ENCODE data around the gene TSPAN14.
A peak's percentile ranks its signal among the peaks of the same experiment; 100 is the strongest.
"Not testable (repeated sequence)": the region's sequence is repeated elsewhere in the genome, so short reads cannot be mapped to it uniquely, and the experiment has no call there.

Gene TSPAN14

GRCh38 chr10:80453842-80454512 is at the start of gene TSPAN14:
Gene TSPAN14, plus strand, starts transcription at chr10:80454310. Its CDS starts 34,924 bp downstream, at chr10:80489234.
- DNase-seq, result peak; percentile 83

DNA sequence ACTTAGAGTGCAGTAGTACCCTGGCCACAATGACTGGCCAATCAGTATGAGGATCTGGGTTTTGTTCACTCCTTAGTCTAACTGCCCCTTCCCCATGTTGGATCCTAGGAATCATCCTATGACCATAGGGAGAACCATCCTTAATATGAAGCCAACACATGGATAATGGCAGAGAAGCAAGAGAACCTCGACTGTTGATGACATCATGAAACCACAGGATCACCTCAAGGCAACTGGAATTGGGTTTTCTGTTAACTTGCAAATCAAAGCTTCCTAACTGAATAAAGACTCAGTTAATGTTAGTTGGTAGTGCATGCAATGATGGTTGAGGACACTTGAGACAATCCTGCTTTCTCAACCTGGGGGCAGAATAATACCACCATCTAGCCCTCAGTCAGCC is 49.1 kb upstream of the TSPAN14 start:
- no peak for DNase-seq

DNA sequence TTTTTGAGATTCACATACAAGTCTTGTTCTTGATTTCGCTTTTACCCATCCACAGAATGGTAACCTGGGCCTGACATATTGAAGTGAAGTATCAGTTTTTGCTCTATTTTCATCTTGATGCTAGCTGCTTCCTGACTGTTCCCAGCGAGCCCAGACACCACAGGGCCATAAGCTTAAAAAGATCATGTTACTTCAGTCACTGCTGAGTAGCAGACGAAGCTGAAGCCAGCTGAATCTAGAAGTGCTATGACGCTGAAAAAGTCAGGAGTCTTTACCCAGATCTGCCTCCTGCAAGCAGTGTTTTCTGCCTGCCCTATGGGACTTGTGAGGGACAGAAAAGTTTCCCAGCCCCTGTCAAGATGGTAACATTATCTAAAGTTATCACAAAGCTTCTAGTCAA is 48.5 kb upstream of the TSPAN14 start:
- no peak for DNase-seq

DNA sequence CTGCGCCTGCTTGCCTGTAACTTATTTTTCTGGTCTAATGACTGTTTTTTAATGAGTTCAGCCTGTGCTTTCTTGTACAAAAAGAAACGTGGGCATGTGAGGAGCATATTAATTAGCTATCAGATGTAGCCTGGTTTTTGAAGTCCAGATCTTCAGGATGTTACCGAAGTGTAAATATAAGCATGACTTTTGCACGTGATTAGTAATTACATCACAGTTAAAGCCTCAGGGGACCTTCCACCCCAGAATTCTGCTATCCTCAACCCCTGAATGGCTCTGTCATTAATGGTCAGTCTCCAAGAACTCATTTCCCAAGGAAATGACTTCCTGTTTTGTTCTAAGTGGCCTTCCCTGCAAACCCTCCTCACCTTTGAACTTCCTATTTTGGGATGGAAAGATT is 47.9 kb upstream of the TSPAN14 start:
- no peak for DNase-seq

GRCh38 chr10:80407812-80408241 is 46.3 kb upstream of the TSPAN14 start:
- no peak for DNase-seq

DNA sequence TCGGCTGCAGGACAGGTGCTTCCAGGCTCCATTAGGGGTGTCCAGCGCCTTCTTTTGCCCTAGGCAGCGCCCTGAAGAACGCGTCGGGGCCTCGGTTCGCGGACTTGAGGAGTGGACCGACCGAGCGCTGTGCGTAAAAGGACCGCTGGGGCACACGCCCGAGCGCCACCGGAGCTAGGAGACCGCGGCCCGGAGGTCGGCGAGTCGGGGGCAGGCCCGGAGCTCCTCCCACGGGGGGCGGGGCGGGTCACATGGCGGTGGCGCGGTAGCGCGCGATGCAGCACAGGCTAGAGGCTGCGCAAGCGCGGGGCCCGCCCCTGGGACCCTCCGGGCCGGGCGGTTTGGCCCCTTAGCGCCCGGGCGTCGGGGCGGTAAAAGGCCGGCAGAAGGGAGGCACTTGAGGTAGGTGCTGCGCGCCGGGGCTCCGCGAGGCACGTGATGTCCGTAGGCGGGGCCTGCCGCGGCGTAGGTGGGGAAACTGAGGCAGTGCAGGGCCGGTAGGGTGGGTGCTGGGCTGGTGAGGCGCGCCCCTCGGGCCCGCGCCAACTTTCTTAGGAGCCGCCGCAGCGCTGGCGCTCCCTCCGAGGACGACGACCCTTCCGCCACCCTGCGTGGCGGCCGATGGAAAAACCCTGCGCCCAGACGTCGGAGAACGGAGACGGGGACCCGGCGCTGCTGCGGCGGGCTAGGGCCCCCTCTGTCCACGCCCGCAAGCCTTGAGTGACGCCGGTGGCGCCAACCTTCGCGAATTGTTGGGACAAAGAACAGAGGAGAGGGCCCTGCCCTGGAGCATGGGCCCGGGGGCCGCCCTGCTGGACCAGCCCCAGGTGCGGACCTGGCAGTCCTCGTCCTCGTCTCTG is 45.6 kb upstream of the TSPAN14 start, which contains the start of gene PRXL2A:
TSS of gene PRXL2A (plus strand) at position 310 of the 860 bp plus-strand sequence. CDS start 11,917 bp downstream, outside the sequence.
- DNase-seq, result peak; percentile 79

GRCh38 chr10:80409121-80409520 is 45.0 kb upstream of the TSPAN14 start:
- no peak for DNase-seq

DNA sequence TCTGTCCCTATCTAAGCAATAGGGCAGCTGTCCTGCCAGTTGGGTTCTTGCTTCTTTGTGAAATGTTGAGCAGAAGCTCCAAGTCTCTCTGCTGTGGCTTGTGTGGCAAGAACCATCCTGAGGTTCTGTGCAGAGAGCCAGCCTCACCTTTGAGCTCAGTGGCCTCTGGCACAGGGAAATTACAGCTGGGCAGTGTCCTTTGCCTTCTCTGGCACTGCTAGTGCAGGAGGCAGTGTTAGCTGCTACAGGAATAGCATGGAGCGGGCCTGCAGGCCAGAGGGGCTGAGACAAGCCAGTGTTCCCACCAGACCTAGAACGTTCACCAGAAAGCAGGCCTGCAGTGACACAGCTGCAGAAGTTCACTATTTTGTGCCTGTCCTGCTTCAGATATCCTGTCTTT is 44.0 kb upstream of the TSPAN14 start:
- DNase-seq, result no peak

GRCh38 chr10:80410578-80411145 is 43.4 kb upstream of the TSPAN14 start:
- DNase-seq, result no peak

GRCh38 chr10:80411267-80411668 is 42.8 kb upstream of the TSPAN14 start:
- DNase-seq, result no peak

DNA sequence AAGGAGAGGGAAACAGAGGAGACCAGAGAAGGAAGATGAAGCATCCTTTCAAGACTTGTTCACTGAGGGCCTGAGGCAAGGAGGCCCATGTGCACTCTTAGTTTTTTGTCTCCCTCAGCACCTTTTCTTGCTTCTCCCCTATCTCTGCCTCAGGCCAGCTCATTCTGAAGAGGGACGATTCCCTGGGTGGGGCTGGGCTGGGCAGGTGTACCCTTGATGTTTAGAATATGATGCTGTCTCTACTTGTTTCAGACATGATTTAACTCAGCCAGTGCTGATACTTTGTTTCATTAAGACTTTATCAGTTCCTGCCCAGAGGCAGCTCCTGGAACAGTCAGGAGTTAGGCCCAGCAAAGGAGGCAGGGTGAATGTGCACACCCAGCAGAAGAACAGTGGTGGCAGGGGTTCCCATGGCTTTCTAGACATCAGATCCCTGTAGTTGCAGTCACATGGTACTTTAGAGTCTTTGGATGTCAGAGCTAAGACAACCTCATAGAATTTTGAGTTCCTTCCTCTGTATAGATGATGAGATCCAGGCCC is 42.4 kb upstream of the TSPAN14 start:
- DNase-seq, result no peak

- no peak for DNase-seq
Observed at GRCh38 chr10:80412486-80412885, 41.6 kb upstream of the TSPAN14 start.

DNA sequence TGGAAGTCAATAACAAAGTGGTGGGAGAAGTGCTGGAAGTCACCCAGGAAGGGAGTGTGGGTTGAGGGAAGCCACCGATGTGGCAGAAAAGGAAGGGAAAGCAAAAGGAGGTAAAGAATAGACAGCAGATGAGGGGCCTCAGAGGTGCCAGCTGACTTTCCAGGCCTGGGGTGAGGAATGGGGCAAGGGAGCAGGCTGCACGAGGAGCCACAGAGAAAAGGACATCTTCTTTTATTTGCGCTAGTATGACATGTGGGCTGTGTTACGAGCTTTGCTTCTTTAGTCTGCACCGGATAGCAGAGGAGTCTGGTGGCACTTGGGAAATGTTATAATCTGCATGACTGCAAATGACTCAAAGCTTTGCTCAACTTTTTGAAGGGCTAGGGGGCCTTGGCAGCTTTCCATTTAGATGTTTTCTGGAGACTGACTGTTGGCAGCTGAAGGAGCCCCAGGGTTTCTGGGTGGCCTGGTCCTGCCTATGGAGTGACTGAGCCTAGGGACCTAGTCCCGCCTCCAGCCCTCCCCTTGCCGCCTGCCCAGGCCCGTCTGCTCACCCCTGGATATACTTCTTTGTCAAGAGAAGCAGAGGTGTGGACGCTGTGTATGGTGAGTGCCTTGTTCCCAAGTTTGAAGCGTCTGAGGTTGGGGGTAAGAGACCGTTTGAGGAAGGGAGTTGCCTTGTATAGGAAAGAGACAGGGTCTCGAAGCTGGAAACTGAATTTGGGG is 40.7 kb upstream of the TSPAN14 start:
- DNase-seq, result no peak

DNA sequence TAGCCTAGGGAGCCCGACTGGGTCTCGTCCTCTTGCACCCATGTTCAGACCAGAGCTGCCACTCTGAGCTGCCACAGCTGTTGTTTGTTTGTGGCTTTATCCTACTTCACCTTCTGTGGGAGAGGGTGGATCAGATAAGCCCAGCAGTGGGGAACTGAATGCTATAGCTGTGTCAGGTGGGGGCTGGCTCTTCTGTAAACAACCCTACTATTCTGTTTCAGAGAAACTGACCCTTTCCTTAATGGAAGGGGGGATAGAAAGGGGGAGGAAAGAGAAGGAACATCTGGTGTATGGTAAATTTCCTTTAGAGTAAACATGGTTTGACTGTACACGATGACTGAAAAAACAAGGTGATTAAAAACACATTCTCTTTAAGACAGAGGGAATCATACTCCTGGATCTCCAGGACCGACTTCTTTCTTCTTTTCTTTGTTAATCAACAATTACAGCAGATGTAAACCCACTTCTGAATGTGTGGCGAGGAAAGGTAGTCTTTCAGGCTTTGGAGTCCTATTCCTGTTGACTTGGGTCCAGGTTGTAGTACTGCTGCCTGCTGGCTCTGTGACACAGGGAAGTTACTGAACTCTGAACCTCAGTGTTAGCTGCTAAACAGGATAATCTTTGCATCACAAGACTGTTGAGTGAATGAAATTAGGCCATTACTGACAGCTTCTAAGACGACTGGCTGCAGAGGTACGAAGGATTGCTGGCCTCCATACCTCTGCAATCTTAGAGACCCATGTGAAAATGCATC is 39.8 kb upstream of the TSPAN14 start:
- no peak for DNase-seq

- DNase-seq, result no peak
Observed at GRCh38 chr10:80415734-80416478, 38.2 kb upstream of the TSPAN14 start.

GRCh38 chr10:80416479-80417098 is 37.5 kb upstream of the TSPAN14 start:
- DNase-seq, result no peak

DNA sequence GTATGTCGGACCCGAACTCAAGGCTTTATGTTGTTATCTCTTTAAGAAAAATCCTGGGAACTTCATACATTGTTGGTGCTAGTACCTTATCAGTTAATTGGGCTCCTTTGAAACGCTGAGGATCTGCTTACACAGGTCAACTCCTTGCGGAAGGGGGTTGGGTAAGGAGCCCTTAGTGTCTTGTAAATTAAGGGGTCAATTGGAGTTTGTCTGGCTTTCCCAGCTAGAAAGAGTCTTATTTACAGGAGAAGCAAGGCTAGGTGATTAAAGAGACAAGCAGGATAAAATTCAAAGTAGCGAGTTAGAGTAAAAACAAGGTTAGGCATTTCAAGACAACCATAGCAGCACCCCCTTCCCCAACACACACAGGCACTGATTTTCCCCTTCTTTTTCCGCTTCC is 36.9 kb upstream of the TSPAN14 start:
- DNase-seq, result not testable (repeated sequence)

- DNase-seq, result no peak
Observed at GRCh38 chr10:80421050-80421706, 32.9 kb upstream of the TSPAN14 start.

DNA sequence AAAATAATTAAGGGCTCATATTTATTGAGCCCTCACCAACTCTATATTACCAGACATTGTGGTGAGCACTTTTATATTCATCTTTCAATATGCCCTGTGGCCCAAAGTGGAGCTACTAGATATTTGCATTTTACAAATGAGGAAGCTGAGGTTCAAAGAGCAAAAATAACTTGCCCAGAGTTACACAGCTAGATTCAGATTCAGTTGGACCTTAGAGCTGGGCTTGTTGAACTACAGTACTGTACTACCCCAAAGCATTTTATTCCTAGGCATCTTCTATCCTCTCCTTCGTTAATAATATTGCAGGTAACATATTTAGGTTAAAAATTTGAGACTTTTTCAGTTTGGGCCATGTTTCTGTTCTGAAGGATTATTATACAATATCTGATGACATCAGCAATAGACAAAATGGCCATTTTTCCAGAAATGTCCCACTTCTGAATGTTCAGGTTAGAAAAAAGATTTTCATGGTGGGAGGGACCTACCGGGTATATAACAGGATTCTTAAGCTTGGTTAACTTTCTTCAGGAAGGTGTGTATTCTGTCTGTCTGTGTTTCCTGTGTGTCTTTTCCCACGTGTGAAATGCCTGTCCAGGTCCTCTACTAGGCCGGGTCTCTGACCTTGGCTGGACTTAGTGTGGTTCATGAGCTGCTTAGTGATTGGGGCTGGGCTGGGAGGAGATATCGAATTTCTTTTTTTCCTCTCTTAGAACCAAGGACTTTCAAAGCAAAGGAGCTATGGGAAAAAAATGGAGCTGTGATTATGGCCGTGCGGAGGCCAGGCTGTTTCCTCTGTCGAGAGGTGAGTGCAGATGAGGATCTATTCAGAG is 32.2 kb upstream of the TSPAN14 start:
- DNase-seq, result no peak

All from CD4-positive, alpha-beta T cell treated with Interferon gamma for 1 hour (primary cell).